NCI-H748 (cell line): Measurements from ENCODE around the gene SYT3.
A peak's percentile ranks its signal among the peaks of the same experiment; 100 is the strongest.
"Not testable (repeated sequence)": the region's sequence is repeated elsewhere in the genome, so short reads cannot be mapped to it uniquely, and the experiment has no call there.

Source experiments
- DNase-seq: peaks from one replicate; lab custom pipeline; 2025; ENCODE audit not compliant: unreplicated experiment; lab: John Stamatoyannopoulos, UW

Gene SYT3

DNA sequence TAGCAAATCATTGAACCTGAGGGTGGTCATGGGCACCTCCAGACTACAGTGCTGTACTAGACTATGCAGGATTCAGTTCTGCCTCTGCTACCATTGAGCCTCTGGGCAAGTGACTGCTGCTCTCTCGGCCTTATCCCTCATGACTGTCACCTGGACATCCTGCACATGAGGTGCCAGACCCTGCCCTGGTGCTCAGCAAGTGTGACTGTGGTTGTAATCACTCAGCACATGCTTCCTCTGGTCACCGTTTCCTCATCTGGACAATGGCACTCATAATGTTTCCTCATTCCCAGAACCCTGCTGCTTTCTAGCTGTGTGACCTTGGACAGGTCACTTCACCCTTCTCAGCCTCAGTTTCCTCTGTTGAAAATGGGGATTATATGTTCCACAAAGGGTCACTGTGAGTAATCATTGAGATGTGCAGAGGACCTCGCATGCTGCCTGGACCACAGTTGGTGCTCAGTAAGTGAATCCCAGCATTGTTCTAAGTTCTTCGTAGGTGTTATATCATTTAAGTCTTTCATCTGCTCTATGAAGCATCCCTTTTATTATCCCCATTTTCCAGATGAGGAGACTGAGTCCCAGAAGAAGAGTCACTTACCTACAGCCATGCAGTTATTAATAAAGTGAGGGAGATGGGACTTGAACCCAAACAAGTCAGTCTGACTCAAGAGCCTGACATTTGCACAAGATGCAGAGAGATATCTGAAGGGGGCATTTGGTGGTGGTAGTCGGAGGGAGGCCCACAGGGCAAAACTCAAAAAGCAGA lies 3.2 kb downstream of the SYT3 start:
- DNase-seq: no peak

DNA sequence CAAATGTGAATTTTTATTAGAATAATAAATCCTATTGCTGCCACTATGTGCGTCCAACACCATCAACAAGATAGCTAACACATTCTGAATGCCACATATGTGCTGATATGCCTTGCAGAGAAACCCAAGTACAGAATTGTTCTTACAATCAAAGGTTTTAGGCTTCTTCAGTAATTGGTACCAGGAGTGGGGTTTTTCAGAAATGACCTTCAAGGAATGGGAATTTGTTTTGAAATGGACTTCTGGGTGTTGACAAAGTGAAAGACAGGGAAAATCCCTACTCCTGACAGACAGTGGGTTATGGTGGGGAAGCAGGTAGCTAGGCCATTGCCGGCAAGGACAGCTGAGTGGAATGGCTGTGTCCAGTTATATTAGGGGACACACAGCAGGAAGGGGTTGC lies 5.7 kb downstream of the SYT3 start:
- DNase-seq: no peak

GRCh38 chr19:50633359-50633758 lies 6.3 kb downstream of the SYT3 start:
- DNase-seq: no peak

GRCh38 chr19:50632151-50632835 lies 7.4 kb downstream of the SYT3 start:
- DNase-seq: no peak

- DNase-seq: no peak
Measured at GRCh38 chr19:50629801-50630200, 9.9 kb downstream of the SYT3 start.

DNA sequence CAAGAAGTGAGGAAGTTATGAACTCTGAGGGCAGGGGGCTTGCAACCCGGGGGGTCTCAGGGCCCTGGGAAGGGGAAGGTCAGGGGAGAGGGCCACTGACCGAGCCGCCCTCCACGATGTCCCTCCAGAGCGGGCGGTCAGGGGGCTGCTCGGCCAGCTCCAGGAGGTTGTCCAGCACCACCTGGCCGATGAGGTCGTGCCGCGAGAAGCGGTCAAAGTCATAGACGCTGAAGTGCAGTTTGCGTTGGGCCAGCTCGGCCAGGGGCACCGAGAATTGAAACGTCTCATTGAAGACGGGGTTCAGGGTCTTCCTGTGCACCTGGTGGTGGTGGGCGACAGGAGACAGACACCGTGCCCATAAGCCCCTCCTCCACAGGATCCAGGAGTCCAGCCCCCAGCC lies 10.5 kb downstream of the SYT3 start:
- DNase-seq: no peak

DNA sequence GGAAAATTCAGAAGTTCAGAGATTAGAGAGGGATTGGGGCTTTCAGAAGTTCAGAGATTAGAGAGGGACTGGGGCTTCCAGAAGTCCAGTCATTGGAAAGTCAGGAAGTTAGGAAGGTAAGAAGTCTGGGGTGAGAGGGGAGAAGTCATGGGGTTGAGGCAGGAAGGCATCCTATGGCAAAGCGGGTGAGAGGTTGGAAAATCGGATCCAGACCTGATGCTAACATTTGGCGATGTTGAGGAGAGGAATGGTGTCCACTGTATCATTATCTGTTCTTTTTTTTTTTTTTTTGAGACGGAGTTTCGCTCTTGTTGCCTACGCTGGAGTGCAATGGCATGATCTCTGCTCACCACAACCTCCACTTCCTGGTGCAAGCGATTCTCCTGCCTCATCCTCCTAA lies 11.1 kb downstream of the SYT3 start:
- no peak for DNase-seq

DNA sequence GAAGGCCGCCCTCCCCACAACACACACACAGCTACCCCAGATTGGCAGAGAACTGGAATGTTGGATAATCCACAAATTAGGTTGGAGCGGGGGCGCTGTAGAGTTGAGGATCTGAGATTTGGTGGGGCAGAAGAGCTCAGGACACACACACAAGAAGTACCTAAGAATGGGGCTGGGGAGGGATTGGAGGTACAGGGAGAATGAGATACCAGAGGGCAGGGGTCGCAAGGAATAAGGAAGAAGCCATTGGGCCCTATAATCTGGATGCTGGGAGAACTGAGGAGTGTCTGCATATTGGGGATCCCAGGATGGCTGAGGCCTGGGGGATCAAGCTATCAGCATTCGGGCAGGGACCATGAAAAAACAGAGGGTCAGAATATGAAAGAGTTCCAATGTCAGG lies 11.5 kb downstream of the SYT3 start:
- no peak for DNase-seq

GRCh38 chr19:50626795-50627194 lies 12.9 kb downstream of the SYT3 start:
- DNase-seq: no peak

DNA sequence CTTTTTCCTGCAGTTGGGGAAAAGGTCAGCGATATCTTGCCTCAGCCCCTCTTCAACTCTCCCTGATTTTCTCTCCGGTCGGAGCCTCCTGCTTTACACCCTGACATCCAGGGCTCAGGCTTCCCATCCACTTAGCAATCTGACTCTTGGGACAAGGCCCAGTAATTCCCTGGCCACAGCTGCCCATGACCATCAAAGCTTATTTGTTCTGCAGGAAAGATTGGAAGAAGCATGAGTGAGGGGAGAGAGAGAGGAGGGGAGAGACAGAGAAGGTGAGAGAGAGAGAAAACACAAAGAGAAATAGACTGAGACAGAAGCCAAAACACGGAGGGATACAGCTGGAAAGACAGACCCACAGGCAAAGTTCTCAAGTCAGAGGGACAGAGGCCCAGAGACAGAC lies 13.7 kb downstream of the SYT3 start:
- no peak for DNase-seq

DNA sequence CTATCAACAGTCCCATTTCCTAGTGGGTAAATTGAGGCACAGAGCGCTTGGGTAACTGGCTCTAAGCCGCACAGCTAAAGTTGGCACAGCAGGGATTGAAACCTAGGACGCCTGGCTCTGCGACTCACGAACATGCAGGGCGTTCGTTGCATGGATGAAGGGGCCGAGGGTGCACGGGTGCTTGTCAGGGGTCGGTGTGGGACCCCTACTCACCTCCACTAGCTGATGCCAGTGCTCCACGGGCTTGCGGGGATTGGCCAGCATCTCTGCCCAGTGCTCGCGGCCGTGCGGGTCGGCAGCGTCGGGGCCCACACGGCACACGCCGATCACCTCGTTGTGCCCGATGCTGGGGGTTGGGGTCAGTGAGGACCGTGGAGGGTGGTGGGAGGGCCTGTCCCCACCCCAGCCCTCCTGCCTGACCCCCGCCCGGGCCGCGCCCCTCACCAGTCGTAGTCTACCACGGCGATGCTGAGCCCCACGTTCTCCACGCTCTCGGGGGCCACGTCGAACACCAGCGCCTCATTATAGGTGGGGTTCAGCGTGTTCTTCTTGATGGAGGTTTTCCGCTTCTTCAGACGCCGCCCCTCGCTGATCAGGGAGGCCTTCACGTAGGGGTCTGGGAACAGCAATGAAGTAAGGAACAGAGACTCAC lies 14.6 kb downstream of the SYT3 start:
- DNase-seq: no peak

GRCh38 chr19:50620394-50620906 lies 19.2 kb downstream of the SYT3 start:
- DNase-seq: not testable (repeated sequence)

- not testable (repeated sequence) for DNase-seq
Measured at GRCh38 chr19:50619184-50619583, 20.5 kb downstream of the SYT3 start.

DNA sequence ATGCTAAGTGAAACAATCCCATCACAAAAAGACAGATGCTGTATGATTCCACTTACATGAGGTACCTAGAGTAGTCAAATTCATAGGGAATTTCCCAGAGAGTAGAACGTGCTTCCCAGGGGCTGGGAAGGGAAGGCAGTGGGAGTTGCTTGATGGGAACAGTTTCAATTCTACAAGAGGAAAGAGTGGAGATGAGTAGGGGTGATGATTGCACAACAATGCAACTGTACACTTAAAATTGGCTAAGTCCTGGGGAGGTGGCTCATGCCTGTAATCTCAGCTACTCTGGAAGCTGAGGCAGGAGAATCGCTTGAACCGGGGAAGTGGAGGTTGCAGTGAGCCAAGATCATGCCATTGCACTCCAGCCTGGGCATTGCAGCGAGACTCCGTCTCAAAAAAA lies 21.3 kb downstream of the SYT3 start:
- not testable (repeated sequence) for DNase-seq

DNA sequence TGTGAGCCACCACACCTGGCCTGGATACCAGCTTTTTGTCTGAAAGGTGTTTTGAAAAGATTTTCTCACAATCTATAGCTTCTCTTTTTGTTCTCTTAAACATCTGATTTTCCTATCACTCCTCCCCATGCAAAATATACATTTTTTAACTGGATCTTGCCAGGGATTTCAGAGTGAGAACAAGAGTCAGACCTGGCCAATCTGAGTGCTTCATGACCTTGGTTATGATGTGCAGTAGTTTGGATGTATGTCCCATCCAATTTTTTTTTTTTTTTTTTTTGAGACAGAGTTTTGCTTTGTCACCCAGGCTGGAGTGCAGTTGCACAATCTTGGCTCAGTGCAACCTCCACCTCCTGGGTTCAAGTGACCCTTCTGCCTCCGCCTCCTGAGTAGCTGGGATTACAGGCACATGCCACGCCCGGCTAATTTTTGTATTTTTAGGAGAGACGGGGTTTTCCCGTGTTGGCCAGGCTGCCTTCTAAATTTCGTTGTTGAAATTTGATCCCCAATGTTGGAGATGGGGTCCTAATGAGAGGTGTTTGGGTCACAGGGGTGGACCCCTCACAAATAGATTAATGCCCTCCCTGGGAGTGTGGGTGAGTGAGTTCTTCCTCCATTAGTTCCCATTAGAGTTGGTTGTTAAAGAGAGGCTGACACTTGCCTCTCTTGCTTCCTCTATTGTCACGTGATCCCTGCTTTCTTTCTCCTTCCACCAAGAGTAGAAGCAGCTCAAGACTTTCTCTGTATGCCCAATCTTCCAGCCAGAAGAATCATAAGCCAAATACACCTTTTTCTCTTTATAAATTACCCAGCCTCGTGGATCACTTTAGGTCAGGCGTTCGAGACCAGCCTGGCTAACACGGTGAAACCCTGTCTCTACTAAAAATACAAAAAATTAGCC lies 26.9 kb downstream of the SYT3 start:
- DNase-seq: not testable (repeated sequence)

DNA sequence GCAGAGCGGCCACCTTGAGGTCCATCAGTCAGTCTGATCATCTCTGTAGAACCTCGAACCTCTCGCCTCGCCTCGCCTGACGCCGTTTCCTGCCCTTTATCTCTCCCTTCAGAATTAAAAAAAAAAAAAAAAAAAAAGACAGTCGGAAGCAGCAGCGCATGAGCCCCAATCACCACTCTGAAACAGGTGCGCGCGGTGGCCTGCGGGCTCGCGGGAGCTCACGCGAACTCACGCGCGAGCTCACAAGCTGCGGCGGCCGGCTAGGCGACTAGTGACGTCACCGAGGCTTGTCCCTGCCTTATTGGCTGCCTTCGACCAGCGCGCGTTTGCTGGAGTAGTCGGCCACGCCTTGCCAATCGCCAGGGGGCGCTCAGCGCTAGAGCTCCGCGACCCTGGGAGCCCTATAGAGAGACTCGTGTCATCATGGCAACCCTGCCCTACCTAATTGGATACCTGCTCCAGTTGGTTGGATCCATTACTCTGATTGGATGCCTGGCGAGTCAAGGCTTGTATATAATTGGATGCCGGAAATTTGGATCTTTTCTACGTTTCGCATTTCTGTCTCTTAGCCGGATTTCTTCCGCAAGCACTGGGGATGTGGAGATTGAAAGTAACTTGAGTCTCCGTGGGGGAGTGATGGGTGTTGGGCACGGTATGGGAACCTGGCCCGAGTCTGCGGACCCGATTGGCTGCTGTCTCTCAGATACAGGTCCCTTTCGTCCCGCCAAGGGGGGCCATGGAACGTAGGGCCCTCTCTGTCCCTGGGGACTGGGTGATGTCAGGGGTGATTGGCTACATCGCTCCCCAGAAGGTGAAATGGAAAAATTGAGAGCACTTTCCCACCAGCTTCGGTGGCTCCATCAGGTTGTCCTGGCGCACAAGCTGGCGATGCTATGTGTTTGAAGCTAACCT lies 31.6 kb downstream of the SYT3 start:
- peak; percentile 54 for DNase-seq

DNA sequence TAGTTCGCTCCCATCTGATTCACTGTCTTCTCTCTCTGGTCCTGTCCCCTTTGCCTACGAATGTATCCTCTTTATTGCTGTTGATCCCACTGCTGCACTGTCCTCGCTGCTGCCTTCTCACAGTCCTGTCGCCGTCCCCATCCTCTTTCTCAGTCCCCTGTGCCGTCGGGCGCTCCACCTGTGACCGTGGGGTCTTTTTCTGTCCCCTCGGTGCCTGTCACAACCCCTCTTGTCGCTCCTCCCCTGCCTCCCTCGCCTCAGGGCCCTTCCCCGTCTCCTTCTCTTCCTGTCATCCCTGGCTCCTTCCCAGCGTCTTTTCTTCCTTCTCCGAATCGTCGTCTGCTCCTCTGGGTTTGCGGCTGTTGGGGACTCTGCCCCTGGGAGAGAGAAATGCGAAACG lies 32.3 kb downstream of the SYT3 start:
- DNase-seq: no peak

- DNase-seq: peak; percentile 78
Measured at GRCh38 chr19:50606059-50606836, 33.4 kb downstream of the SYT3 start.
